Endothelial cell of umbilical vein (primary cell): ENCODE measurements around the gene RPLP2. TPM values are rescaled to one million over a fixed set of nuclear protein-coding genes. Genes with fewer than 3 reads are reported as not detected.

ENCODE experiments used
- BruUV-seq: library from RNA; stranded (reverse); fragments of 400-500 nt; replicated peaks from 2 replicates; lab custom pipeline; 2021; lab: Mats Ljungman, UMichigan
- CTCF ChIA-PET: fragments of 300-600, 350-600 bp; sonication (Branson Sonifier 250); formaldehyde crosslinking; loops from one replicate; lab custom pipeline; 2021; ENCODE audit warnings: antibody characterized with exemption, inconsistent platforms; lab: Charles Lee
- POLR2A ChIA-PET: fragments of 300-600, 350-600 bp; sonication (Branson Sonifier 250); formaldehyde crosslinking; loops from one replicate; lab custom pipeline; 2021; ENCODE audit warnings: antibody characterized with exemption, inconsistent platforms; lab: Charles Lee
- DNase-seq: peaks from one replicate; pipeline ENCODE4 v3.0.0-alpha.2; 2011; ENCODE audit warnings: low read depth, low spot score
- FAIRE-seq: peaks from 2 replicates; lab custom pipeline; 2011; peaks lifted over from hg19 to GRCh38; lab: Jason Lieb, UNC
- H2AFZ ChIP-seq: 2 replicates; pipeline ENCODE4 v1.6.0; 2012; ENCODE audit warnings: low read depth, low read length, control low read depth, inconsistent platforms
- H3K27ac ChIP-seq: 2 replicates; pipeline ENCODE4 v1.5.1; 2011; ENCODE audit warnings: low read depth, mild to moderate bottlenecking, control low read depth, low read length, moderate library complexity; ENCODE audit not compliant: insufficient read depth
- H3K27me3 ChIP-seq, 2 experiments: 2 replicates each; pipeline versions ENCODE4 v1.6.0 to v1.6.1; 2011; ENCODE audit warnings: low read length in 2 of 2, mixed read lengths in 1 of 2; ENCODE audit not compliant: control insufficient read depth in 2 of 2, insufficient read depth in 2 of 2
- H3K36me3 ChIP-seq, 2 experiments: 2 replicates in 1 of 2; 3 replicates in 1 of 2; pipeline ENCODE4 v1.5.1; 2011; ENCODE audit warnings: low read length in 2 of 2, mild to moderate bottlenecking in 1 of 2, moderate library complexity in 1 of 2; ENCODE audit not compliant: control insufficient read depth in 2 of 2, insufficient read depth in 2 of 2; ENCODE audit errors: extremely low read depth in 1 of 2
- H3K4me1 ChIP-seq: 3 replicates; pipeline ENCODE4 v1.5.1; 2011; ENCODE audit warnings: mild to moderate bottlenecking, low read length; ENCODE audit not compliant: control insufficient read depth, insufficient read depth; ENCODE audit errors: extremely low read depth
- H3K4me2 ChIP-seq: 2 replicates; pipeline ENCODE4 v1.6.1; 2011; ENCODE audit warnings: low read length, control low read depth, mixed read lengths; ENCODE audit not compliant: insufficient read depth
- H3K4me3 ChIP-seq, 3 experiments: fragments of 200-600 bp in 1 of 3; sonication (generic), shearing (Covaris generic) in 1 of 3; replicated peaks in 1 of 3; 2 replicates each; pipeline ENCODE4 v1.5.1; 2011 to 2016; ENCODE audit warnings: control low read depth in 3 of 3, low read length in 3 of 3, mild to moderate bottlenecking in 2 of 3, inconsistent platforms in 1 of 3, low read depth in 1 of 3, moderate library complexity in 1 of 3; ENCODE audit not compliant: insufficient read depth in 1 of 3
- H3K79me2 ChIP-seq: 2 replicates; pipeline ENCODE4 v1.6.0; 2012; ENCODE audit warnings: low read length, inconsistent platforms; ENCODE audit not compliant: control insufficient read depth, insufficient read depth
- H3K9ac ChIP-seq: replicated peaks from 2 replicates; pipeline ENCODE3; 2011; ENCODE audit warnings: low read length, control low read depth; ENCODE audit not compliant: insufficient read depth; ENCODE audit errors: extremely low read depth
- H3K9me1 ChIP-seq: replicated peaks from 3 replicates; pipeline ENCODE4 v1.6.0; 2011; ENCODE audit warnings: mild to moderate bottlenecking, low read length; ENCODE audit not compliant: control insufficient read depth, insufficient read depth; ENCODE audit errors: extremely low read depth
- H3K9me3 ChIP-seq: replicated peaks from 2 replicates; pipeline ENCODE4 v1.5.1; 2012; ENCODE audit warnings: low read length, inconsistent platforms; ENCODE audit not compliant: control insufficient read depth, insufficient read depth
- H4K20me1 ChIP-seq: replicated peaks from 2 replicates; pipeline ENCODE3; 2011; ENCODE audit warnings: mild to moderate bottlenecking, low read length; ENCODE audit not compliant: control insufficient read depth, insufficient read depth; ENCODE audit errors: extremely low read depth
- CTCF ChIP-seq, 2 donors: IDR thresholded peaks; 1 replicate in 1 of 2; 2 replicates in 1 of 2; pipeline ENCODE4 v1.5.1; 2011; ENCODE audit warnings: low read length in 2 of 2, mild to moderate bottlenecking in 2 of 2, moderate library complexity in 2 of 2, control low read depth in 1 of 2, inconsistent platforms in 1 of 2, low read depth in 1 of 2; ENCODE audit not compliant: insufficient read depth in 1 of 2; ENCODE audit errors: extremely low read depth in 1 of 2
- EZH2 ChIP-seq: IDR thresholded peaks from 2 replicates; pipeline ENCODE4 v1.6.1; 2012; ENCODE audit warnings: borderline replicate concordance, low read depth, mild to moderate bottlenecking, moderate library complexity, low read length, inconsistent platforms; ENCODE audit not compliant: severe bottlenecking
- FOS ChIP-seq: IDR thresholded peaks from 2 replicates; pipeline ENCODE4 v1.6.1; 2011; ENCODE audit warnings: mild to moderate bottlenecking, low read length, moderate library complexity, borderline replicate concordance; ENCODE audit not compliant: insufficient read depth
- GATA2 ChIP-seq: IDR thresholded peaks from 2 replicates; pipeline ENCODE4 v1.7.0; 2011; ENCODE audit warnings: low read depth, mild to moderate bottlenecking, moderate library complexity, mixed read lengths, low read length; ENCODE audit not compliant: insufficient read length, insufficient read depth
- JUN ChIP-seq: IDR thresholded peaks from 2 replicates; pipeline ENCODE4 v1.6.1; 2011; ENCODE audit warnings: borderline replicate concordance, low read depth; ENCODE audit not compliant: insufficient read length, insufficient read depth
- MAX ChIP-seq: IDR thresholded peaks from 2 replicates; pipeline ENCODE4 v1.6.1; 2011; ENCODE audit not compliant: insufficient read depth, insufficient read length
- MYC ChIP-seq: IDR thresholded peaks from one replicate; pipeline ENCODE4 v1.6.1; 2011; ENCODE audit warnings: mild to moderate bottlenecking, low read depth, low read length
- POLR2A ChIP-seq: IDR thresholded peaks from 2 replicates; pipeline ENCODE4 v1.6.1; 2012; ENCODE audit warnings: low read depth, mild to moderate bottlenecking, control low read depth, low read length
- POLR2AphosphoS5 ChIP-seq: IDR thresholded peaks from 2 replicates; pipeline ENCODE4 v1.6.1; 2012; ENCODE audit warnings: low read depth, mild to moderate bottlenecking, control low read depth, low read length, moderate library complexity; ENCODE audit not compliant: insufficient read depth
- dilution Hi-C: fragments of 300-500 bp; cut with MboI; formaldehyde crosslinking; loops from one replicate; pipeline ENCODE4 v1.15.0; 2019; ENCODE audit warnings: low sequenced_read_pairs; ENCODE audit not compliant: extremely low pct_ligation_motif_present
- intact Hi-C: fragments of 100-400 bp; cut with micrococcal nuclease; formaldehyde crosslinking; loops from one replicate; pipeline ENCODE4 v1.10.0; 2022
- polyA plus RNA-seq, 4 experiments: library from polyadenylated mRNA; depleted of rRNA in 3 of 4; stranded (reverse) in 3 of 4; unstranded in 1 of 4; fragments of >200 nt; gene quantifications; 2 replicates each; pipeline versions ENCODE4 v1.2.1 to v1.2.3, GENCODE V29; 2011 to 2012; ENCODE audit warnings: missing spikeins in 1 of 4
- total RNA-seq: library from RNA; stranded (reverse); gene quantifications from 2 replicates; pipeline ENCODE4 v1.2.3, GENCODE V29; 2021

Gene RPLP2
- total and polyA plus RNA-seq, 2 donors (not counting 3 experiments of a cell fraction or from before 2014, with no cell fraction given): 1,579 to 1,739 TPM

GRCh38 chr11:803467-803742, 6.4 kb upstream of the RPLP2 start:
- H2AFZ ChIP-seq: no peak overlapping the region
- POLR2A ChIA-PET: no interaction called here
- intact Hi-C loops: no loop called here
- no peaks in the 10 kb centered on the region for H3K27me3 ChIP-seq
- no peak overlapping the region for H3K27ac ChIP-seq
- peaks cover 16% of the 10 kb centered on the region for H3K4me1 ChIP-seq
- DNase-seq (no peak), FAIRE-seq (no peak)
- no peak overlapping the region for H3K4me3 ChIP-seq
- CTCF ChIA-PET: interaction anchor here (0.6 kb wide), 1 partner anchor 73 kb away, joined by 3 read pairs; no protein-coding TSS in a partner anchor
- TF ChIP-seq JUN (no peak), MAX (no peak), POLR2AphosphoS5 (no peak), MYC (no peak), CTCF (IDR thresholded peaks at IDR 0.05; ENCODE audit: extremely low read depth in 1 of 2, insufficient read depth in 1 of 2, low read depth in 1 of 2, low read length in 2 of 2) (no peak), EZH2 (no peak), GATA2 (no peak), FOS (no peak), POLR2A (no peak)
- BruUV-seq: no TSS peak
- peak overlapping the region; percentile 17 for H3K4me2 ChIP-seq
- no peaks in the 10 kb centered on the region for H4K20me1 ChIP-seq
- peaks cover 0 to 20% of the 10 kb centered on the region in 2 experiments for H3K36me3 ChIP-seq
- no peaks in the 10 kb centered on the region for H3K9me3 ChIP-seq
- H3K9ac ChIP-seq: no peak overlapping the region
- peaks cover 6% of the 10 kb centered on the region for H3K79me2 ChIP-seq
- dilution Hi-C loops: no loop called here
- no peaks in the 10 kb centered on the region for H3K9me1 ChIP-seq
